Fibroblast of mammary gland (primary cell): Measurements from ENCODE around the gene SETD7.

Experiments used
- DNase-seq: peaks from one replicate; pipeline ENCODE4 v3.0.0-alpha.2; 2010; ENCODE audit warnings: low read depth
- H3K4me3 ChIP-seq: 2 replicates; pipeline ENCODE4 v1.5.1; 2011; ENCODE audit warnings: low read depth, mild to moderate bottlenecking, low read length, moderate library complexity; ENCODE audit not compliant: control insufficient read depth
- CTCF ChIP-seq: conservative IDR thresholded peaks from 2 replicates; pipeline ENCODE4 v1.5.1; 2011; ENCODE audit warnings: low read depth, low read length, inconsistent platforms; ENCODE audit not compliant: control insufficient read depth, insufficient read depth

The SETD7 gene

GRCh38 chr4:139530833-139531427 is 25.1 kb downstream of the SETD7 start:
- peak; percentile 41 for DNase-seq
- H3K4me3 ChIP-seq = no peak overlapping the region
- TF ChIP-seq CTCF = peak; percentile 64

GRCh38 chr4:139528377-139529005 is 27.5 kb downstream of the SETD7 start:
- peak; percentile 95 for DNase-seq

GRCh38 chr4:139526928-139527327 is 29.1 kb downstream of the SETD7 start:
- no peak for DNase-seq
- no peak for TF ChIP-seq CTCF
- H3K4me3 ChIP-seq = no peak overlapping the region

More at GRCh38 chr4:139528377-139529005, 27.5 kb downstream of the SETD7 start:
- H3K4me3 ChIP-seq = no peak overlapping the region
- no peak for TF ChIP-seq CTCF

- TF ChIP-seq CTCF = no peak
Measured at GRCh38 chr4:139525414-139525813, 30.6 kb downstream of the SETD7 start.

GRCh38 chr4:139524062-139524631 is 31.9 kb downstream of the SETD7 start:
- no peak for DNase-seq
- TF ChIP-seq CTCF = no peak
- H3K4me3 ChIP-seq = no peak overlapping the region

More at GRCh38 chr4:139525414-139525813, 30.6 kb downstream of the SETD7 start:
- H3K4me3 ChIP-seq = no peak overlapping the region
- no peak for DNase-seq

- no peak overlapping the region for H3K4me3 ChIP-seq
- DNase-seq = no peak
- no peak for TF ChIP-seq CTCF
Measured at GRCh38 chr4:139523076-139523475, 32.9 kb downstream of the SETD7 start.
